ENCODE data around the gene CSH1. TPM values are rescaled to one million over a fixed set of nuclear protein-coding genes. Genes with fewer than 3 reads are reported as not detected.
"Not testable (repeated sequence)": the region's sequence is repeated elsewhere in the genome, so short reads cannot be mapped to it uniquely, and the experiment has no call there.

The CSH1 gene
- total RNA-seq, 1 experiment from 2014 or later: not detected

DNA sequence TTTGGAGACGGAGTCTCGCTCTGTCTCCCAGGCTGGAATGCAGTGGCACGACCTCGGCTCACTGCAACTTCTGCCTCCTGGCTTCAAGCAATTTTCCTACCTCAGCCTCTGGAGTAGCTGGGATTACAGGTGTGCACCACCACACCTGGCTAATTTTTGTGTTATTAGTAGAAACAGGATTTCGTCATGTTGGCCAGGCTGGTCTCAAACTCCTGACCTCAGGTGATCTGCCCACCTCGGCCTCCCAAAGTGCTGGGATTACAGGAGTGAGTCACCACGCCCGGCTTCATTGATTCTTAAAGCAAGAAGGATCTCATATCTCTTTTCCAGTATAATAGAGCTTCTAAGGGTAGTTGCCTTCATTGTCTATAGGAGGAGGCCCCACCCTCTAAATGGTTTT lies 8.4 kb upstream of the CSH1 start:
- DNase-seq (ENCODE audit: low spot score): not testable (repeated sequence)

DNA sequence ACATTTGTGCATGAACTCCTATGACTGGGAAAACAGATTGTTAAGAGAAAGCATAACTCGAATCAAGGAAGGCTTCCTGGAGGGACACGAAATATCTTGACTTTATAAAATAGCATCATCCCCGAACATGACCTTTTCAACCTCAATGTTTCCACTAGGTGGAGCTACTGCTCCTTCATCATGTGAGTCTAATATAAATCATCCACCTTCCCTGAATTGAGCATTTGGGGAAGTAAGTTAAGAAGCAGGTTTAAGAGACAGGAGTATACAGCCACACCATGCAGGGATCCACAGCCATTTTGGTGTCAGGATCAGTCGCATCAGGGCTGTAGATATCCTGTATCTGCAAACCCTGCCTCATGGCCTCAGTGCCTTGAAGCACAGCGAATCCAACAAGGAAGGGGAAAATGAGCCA lies 7.4 kb upstream of the CSH1 start:
- DNase-seq (ENCODE audit: low spot score): not testable (repeated sequence)

DNA sequence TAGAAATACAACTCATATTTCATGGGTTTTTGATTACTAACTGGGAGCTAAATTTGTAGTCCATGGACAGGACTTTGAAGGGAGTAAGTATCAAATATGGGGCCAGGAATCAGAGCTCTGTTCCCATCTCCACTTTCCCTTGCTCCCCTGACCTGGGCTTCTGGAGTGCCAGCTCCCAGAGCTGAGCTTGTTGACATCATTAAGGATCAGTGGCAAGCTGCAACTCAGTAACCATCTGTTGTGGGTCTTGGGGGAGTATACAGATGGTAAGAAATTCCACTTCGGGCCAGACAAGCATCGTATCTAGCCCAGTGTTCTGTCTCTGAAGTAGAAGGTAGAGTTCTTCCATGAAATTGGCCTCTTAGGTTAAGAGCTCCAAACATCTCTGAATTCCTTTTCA lies 5.6 kb upstream of the CSH1 start:
- not testable (repeated sequence) for DNase-seq (ENCODE audit: low spot score)

DNA sequence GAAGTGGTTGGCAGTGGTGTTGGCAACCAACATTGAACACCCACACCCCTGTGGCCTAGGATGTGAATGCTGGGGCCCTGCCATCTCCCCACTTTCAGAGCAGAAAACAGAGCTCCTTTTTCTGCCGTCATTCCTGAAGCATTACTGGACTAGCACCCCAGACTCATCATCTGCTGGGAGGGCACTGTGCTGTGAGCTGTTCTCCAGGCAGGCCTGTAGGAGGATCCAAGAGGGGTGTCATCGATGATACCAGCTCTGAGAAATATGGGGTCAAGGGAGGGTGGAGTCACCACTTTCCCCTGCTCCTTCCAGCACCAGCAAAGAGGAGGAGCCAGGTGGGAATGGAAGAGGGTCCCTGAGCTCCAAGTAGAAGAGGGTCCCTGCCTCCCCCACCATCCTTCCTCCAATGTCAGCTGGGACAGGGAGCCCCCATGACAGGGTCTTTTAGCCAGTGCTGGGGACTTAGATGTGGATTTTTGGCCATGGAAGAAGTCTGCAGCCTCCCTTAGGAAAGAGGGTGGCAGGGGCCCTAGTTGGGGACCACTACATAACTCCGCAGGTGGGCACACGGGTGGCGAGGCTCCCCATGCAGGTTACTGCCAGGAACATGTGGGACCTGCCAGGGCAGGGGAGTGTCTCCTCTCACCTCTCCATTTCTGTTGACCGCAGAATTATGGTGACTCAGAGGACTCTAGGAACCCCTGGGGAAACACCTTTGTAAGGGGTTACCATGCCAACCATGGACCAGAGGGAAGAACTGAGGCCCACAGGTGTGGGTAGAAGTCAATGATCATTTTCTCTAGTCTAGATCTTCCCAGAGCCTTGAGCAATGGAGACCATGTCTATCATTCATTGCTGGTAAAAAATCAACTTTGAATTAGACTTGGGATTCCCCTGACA lies 2.8 kb upstream of the CSH1 start:
- not testable (repeated sequence) for DNase-seq (ENCODE audit: low spot score)

DNA sequence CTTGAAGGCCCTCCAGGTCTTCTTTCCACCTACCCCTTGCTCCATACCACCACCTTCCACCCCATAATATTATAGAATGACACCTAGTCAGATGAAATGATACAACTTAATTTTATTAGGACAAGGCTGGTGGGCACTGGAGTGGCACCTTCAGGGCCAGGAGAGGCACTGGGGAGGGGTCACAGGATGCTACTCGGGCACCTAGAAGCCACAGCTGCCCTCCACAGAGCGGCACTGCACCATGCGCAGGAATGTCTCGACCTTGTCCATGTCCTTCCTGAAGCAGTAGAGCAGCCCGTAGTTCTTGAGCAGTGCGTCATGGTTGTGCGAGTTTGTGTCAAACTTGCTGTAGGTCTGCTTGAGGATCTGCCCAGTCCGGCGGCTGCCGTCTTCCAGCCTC lies 1.6 kb downstream of the CSH1 start:
- DNase-seq (ENCODE audit: low spot score): not testable (repeated sequence)

DNA sequence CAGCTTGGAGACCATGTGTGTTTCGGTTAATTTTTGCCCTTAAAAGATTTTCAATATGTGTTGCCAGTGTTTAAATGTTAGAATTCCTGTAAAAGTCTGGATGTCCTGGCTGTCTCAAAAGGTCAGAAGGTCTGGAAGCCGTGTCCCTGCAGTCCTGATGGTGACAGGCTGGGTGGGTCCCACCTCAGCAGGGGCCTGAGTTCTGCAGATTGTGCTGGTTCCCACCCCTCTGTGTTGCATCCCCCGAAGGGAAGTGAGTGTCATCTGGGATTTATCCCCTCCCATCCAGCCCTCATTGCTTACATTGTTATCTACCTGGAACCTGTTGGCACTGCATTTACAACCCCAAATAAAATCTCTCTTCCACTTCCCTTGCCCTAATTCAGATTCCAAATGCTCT lies 2.4 kb downstream of the CSH1 start:
- not testable (repeated sequence) for DNase-seq (ENCODE audit: low spot score)

DNA sequence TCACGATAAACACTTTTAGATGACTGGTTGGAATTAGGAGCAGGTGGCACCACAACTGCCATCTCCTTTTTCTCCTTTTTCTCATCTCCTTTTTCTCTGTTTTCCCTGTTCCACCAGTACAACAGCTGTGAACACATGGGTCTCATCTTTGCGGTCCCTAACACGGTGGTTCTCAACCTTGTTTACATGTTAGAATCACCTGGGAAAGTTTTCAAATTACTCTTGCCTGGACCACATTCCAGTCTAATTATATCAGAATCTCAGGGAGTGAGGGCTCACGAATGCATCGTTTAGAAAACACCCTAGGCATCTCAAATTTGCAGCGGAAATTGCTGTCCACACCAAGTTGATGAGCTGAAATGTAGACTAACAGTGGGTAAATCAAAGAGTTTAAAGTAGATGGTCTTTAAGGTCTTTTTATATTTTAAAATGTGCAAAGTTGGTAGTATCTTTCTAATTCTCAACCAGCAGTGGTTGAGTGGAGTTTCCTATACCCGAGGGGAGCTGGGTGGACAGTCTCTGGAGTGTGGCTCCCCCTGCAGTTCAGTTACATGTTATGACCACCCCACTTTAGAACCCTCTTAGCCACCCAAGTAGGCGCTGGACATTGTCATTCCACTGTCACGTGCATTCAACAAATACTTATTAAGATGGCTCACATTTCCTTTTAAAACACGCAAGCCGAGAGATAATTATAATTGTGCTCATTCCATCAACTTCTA lies 3.9 kb downstream of the CSH1 start:
- not testable (repeated sequence) for DNase-seq (ENCODE audit: low spot score)

DNA sequence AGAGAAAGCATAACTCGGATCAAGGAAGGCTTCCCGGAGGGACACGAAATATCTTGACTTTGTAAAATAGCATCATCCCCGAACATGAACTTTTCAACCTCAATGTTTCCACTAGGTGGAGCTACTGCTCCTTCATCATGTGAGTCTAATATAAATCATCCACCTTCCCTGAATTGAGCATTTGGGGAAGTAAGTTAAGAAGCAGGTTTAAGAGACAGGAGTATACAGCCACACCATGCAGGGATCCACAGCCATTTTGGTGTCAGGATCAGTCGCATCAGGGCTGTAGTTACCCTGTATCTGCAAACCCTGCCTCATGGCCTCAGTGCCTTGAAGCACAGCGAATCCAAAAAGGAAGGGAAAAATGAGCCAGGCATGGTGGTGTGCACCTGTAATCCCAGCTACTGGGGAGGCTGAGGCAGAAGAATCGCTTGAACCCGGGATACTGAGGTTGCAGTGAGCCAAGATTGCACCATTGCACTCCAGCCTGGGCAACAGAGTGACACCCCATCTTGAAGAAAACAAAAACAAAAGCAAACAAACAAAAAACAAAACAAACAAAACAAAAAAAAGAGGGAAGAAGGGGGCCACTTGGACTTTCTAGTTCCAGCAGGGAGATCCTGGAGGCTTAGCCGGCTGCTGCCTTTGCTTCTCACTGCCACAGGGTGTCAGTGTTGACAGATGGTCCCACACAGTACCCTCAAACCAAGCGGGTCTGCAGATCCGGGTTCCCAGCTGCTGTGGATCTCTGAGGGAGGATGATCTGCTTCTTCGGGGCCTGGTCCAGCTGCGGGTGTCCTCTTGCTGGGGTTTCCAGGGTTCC lies 7.1 kb downstream of the CSH1 start:
- DNase-seq (ENCODE audit: low spot score): peak; percentile 53

DNA sequence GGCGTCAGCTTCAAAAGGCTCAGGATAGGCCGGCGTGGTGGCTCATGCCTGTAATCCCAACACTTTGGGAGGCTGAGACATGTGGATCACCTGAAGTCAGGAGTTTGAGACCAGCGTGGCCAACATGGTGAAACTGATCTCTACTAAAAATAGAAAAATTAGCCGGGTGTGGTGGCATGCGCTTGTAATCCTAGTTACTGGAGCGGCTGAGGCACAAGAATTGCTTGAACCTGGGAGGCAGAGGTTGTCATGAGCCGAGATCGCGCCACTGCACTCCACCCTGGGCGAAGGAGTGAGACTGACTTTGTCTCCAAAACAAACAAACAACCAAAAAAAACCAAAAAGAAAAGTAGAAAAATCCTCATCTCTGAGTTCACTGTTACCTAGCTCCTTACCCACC lies 11.3 kb downstream of the CSH1 start:
- DNase-seq (ENCODE audit: low spot score): not testable (repeated sequence)

DNA sequence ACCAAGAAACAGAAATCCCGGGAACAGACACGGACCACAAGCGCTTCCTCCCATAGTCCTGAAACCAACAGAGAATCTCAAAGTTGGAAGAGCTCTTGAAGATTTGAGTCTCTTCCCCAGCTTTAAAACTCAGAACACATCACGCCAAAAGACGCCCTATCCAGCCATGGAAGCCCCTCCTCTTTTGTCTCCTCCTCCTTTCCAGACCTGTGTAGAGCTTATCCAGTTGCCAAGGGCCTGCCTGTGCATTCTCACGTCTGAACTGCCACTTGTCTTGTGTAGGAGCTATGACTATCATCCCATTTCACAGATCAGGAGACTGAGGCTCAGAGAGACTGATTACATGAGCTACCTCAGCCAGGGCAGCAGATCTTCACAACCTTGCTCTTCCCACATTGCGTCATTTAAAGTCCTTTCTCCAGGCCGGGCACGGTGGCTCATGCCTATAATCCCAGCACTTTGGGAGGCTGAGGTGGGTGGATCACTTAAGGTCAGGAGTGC lies 13.7 kb downstream of the CSH1 start:
- DNase-seq (ENCODE audit: low spot score): not testable (repeated sequence)

DNA sequence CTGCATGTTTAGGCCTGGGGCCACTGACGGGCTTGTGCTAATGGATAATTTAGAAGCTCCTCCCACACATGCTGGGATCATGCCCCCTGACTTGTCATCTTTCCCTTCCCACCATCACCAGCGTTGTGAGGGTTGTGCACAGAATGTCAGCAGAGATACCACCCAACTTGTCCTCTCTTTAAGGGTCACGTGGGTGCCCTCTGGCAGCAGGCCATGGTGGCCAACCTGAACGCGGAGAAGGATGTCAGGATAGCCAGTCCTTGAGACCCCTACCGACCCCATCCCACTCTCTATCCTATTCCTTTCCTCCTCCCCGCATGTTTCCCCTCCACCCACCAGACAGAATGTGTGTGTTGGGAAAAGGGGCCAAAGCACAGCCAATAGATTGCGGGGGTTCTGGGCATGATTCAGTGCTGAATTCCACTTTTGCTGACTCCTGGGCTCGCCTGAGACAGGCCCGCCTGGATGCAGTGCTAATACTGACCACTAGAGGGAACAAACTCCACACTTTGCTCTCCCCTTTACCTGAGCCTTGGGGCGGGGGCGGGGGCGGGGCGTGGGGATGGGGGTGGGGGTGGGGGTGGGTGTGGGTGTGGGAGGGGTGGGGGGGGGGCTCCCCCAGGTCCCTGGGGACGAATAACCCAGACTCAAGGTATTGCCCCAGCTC lies 14.3 kb downstream of the CSH1 start, which contains the start of gene GH2:
TSS of gene GH2 (minus strand) at position 10 of the 667 bp plus-strand sequence. CDS start 143 bp downstream, outside the sequence.
- peak; percentile 44 for DNase-seq (ENCODE audit: low spot score)

DNA sequence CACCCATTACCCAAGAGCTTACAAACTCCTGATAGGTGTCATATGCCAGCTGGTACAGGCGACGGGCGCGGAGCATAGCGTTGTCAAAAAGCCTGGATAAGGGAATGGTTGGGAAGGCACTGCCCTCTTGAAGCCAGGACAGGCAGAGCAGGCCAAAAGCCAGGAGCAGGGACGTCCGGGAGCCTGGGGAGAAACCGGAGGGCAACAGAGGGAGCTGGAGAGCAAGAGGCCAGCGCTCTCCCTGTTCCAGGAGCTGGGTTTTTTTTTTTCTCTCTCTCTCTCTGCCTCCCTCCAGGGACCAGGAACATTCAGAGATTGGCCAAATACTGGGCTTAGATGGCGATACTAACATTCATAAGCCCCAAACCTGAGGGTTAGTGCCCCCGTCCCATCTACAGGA lies 15.0 kb downstream of the CSH1 start:
- not testable (repeated sequence) for DNase-seq (ENCODE audit: low spot score)

DNA sequence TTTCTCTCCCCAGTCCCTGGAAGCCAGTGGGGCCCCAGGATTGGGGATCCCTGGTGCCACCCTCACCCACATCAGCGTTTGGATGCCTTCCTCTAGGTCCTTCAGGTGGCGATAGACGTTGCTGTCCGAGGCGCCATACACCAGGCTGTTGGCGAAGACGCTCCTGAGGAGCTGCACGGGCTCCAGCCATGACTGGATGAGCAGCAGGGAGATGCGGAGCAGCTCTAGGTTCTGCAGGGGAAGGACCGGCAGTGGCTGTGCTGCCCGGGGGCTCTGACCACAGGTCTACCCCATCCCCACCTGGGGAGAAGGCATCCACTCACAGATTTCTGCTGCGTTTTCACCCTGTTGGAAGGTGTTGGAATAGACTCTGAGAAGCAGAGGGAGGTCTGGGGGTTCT lies 15.7 kb downstream of the CSH1 start:
- no peak for DNase-seq (ENCODE audit: low spot score)

DNA sequence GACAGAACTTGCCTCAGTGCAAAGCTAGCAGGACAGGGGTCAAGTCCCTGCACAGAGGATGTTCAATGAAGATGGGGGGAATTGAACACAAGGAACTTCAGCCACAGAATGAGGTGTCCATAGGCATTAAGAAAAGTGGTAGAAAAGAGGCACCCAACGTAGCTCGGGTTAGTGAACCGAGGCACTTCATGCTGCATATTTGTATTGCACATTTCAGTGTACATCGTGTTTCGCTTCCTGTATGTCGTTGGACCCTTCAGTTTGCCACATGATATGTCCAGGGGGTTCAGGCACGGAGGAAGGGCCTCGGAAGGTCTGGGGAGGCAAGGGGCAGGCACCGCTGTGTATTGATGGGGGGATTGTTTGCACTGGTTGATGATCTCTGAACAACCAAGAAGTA lies 18.0 kb downstream of the CSH1 start:
- DNase-seq (ENCODE audit: low spot score): not testable (repeated sequence)

DNA sequence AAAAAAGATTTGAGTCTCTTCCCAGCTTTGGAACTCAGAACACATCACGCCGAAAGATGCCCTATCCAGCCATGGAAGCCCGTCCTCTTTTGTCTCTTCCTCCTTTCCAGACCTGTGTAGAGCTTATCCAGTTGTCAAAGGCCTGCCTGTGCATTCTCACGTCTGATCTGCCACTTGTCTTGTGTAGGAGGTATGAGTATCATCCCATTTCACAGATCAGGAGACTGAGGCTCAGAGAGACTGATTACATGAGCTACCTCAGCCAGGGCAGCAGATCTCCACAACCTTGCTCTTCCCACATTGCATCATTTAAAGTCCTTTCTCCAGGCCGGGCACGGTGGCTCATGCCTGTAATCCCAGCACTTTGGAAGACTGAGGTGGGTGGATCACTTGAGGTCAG lies 21.7 kb downstream of the CSH1 start:
- not testable (repeated sequence) for DNase-seq (ENCODE audit: low spot score)

DNA sequence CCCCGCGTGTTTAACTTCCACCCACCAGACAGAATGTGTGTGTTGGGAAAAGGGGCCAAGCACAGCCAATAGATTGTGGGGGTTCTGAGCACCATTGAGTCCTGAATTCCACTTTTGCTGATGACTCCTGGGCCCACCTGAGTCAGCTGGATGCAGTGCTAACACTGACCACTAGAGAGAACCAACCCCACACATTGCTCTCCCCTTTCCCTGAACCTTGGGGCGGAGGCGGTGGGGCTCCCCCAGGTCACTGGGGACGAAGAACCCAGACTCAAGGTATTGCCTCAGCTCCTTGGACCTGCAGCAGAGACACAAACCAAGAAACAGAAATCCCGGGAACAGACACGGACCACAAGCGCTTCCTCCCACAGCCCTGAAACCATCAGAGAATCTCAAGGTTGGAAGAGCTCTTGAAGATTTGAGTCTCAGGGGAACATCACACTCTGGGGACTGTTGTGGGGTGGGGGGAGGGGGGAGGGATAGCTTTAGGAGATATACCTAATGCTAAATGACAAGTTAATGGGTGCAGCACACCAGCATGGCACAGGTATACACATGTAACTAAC lies 22.2 kb downstream of the CSH1 start:
- not testable (repeated sequence) for DNase-seq (ENCODE audit: low spot score)

DNA sequence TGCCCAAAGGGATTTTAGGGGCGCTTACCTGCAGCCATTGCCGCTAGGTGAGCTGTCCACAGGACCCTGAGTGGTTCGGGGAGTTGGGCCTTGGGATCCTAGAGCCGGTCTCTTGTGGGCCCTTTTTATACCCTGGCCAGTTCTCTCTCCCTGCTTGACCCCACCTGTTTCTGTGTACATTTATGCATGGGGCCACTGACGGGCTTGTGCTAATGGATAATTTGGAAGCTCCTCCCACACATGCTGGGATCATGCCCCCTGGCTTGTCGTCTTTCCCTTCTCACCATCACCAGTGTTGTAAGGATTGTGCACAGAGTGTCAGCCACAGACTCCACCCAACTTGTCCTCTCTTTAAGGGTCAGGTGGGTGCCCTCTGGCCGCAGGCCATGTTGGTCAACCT lies 22.8 kb downstream of the CSH1 start, which contains the start of gene CSH2:
TSS of gene CSH2 (minus strand) at position 101 of the 400 bp plus-strand sequence. CDS start at position 38, 63 bp downstream.
- not testable (repeated sequence) for DNase-seq (ENCODE audit: low spot score)

DNA sequence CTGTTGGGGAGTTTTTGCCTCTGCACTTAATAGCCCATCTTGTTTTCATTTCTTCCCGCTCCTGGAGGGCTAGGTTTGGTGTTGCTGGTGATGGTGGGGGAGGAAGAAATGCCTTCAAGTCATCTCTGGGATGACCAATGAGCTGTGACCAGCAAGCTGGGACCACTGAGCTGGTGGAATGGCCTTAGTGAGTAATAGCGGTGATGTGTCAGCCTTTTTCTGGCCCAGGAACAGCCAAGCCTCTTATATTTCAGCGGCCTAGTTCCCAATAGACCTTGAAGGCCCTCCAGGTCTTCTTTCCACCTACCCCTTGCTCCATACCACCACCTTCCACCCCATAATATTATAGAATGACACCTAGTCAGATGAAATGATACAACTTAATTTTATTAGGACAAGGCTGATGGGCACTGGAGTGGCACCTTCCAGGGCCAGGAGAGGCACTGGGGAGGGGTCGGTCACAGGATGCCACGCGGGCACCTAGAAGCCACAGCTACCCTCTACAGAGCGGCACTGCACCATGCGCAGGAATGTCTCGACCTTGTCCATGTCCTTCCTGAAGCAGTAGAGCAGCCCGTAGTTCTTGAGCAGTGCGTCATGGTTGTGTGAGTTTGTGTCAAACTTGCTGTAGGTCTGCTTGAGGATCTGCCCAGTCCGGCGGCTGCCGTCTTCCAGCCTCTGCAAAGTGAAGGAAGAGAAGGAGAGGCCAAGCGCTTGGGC lies 24.6 kb downstream of the CSH1 start:
- not testable (repeated sequence) for DNase-seq (ENCODE audit: low spot score)

DNA sequence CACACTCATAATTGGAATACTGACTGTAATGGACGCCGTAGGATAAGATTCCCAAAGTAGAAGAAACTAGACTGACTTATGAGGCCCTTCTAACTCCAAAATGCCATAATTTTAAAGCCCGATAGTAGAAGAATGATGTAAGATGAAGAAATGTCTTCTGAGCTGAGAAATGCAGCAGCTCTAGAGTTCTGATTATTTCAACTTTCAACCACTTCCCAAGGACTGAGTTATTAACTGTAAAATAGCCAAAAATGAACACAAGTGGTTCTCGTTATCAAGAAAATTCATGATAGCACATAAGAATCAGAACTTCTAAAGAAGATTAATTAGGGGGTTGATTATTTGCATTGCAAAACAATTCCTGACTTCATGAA lies 26.1 kb downstream of the CSH1 start:
- DNase-seq (ENCODE audit: low spot score): not testable (repeated sequence)

Measured in H4 (cell line).